GM12878 (cell line): Measurements from ENCODE around the gene UQCRH.
"Not testable (repeated sequence)": the region's sequence is repeated elsewhere in the genome, so short reads cannot be mapped to it uniquely, and the experiment has no call there.

Experiments used
- BRCA1 ChIP-seq: IDR thresholded peaks from 2 replicates; pipeline ENCODE4 v1.6.1; 2011; ENCODE audit warnings: low read depth, low read length, improper control_type of control experiment
- CREB1 ChIP-seq: IDR thresholded peaks from 2 replicates; pipeline ENCODE4 v1.6.1; 2012; ENCODE audit warnings: low read depth, mild to moderate bottlenecking, inconsistent platforms
- CREM ChIP-seq: IDR thresholded peaks from 2 replicates; pipeline ENCODE4 v1.6.1; 2014; ENCODE audit warnings: antibody characterized with exemption, low read depth
- EP300 ChIP-seq, 2 experiments: fragments of 150-350 bp in 1 of 2; IDR thresholded peaks; 2 replicates each; pipeline ENCODE4 v1.6.1; 2011 to 2012; ENCODE audit warnings: low read depth in 2 of 2, low read length in 2 of 2, borderline replicate concordance in 1 of 2, improper control_type of control experiment in 1 of 2, inconsistent platforms in 1 of 2; ENCODE audit not compliant: control insufficient read depth in 1 of 2
- KDM1A ChIP-seq: fragments of 200-600 bp; sonication (generic); IDR thresholded peaks from 2 replicates; pipeline ENCODE4 v1.6.1; 2016; ENCODE audit warnings: borderline replicate concordance
- NFIC ChIP-seq: IDR thresholded peaks from 2 replicates; pipeline ENCODE4 v1.6.1; 2012; ENCODE audit warnings: low read depth, mild to moderate bottlenecking, inconsistent platforms, low read length, moderate library complexity
- NR2F1 ChIP-seq: fragments of 450-650 bp; conservative IDR thresholded peaks from 2 replicates; pipeline ENCODE4 v1.6.1; 2017; ENCODE audit warnings: mild to moderate bottlenecking
- POLR2A ChIP-seq: IDR thresholded peaks from 2 replicates; pipeline ENCODE4 v1.6.1; 2011; ENCODE audit warnings: low read depth, mild to moderate bottlenecking, low read length
- POLR2AphosphoS5 ChIP-seq: IDR thresholded peaks from 2 replicates; pipeline ENCODE4 v1.6.1; 2011; ENCODE audit warnings: mild to moderate bottlenecking, low read length, inconsistent platforms
- SRF ChIP-seq, 2 experiments: IDR thresholded peaks; 2 replicates each; pipeline ENCODE4 v1.6.1; 2011; ENCODE audit warnings: low read depth in 2 of 2, low read length in 2 of 2, mild to moderate bottlenecking in 1 of 2, moderate library complexity in 1 of 2
- TAF1 ChIP-seq: IDR thresholded peaks from 2 replicates; pipeline ENCODE4 v1.6.1; 2011; ENCODE audit warnings: mild to moderate bottlenecking, low read depth, low read length, borderline replicate concordance
- TBL1XR1 ChIP-seq: IDR thresholded peaks from 2 replicates; pipeline ENCODE4 v1.6.1; 2012; ENCODE audit warnings: low read depth, low read length, improper control_type of control experiment
- TF ChIP-seq, protein P1 (sequence below), 3 experiments: IDR thresholded peaks in 2 of 3; conservative IDR thresholded peaks in 1 of 3; 2 replicates each; pipeline ENCODE4 v1.5.1; 2011; ENCODE audit warnings: low read depth in 3 of 3, low read length in 3 of 3, mild to moderate bottlenecking in 3 of 3, control low read depth in 2 of 3, moderate library complexity in 2 of 3, inconsistent platforms in 1 of 3, mixed read lengths in 1 of 3; ENCODE audit not compliant: control insufficient read depth in 2 of 3, insufficient read depth in 1 of 3; ENCODE audit errors: extremely low read depth in 1 of 3
- TF ChIP-seq, protein P2 (sequence below): fragments of 450-650 bp; formaldehyde crosslinking; IDR thresholded peaks from 2 replicates; pipeline ENCODE4 v1.4.0; 2020; ENCODE audit warnings: mild to moderate bottlenecking, moderate library complexity

DNA sequence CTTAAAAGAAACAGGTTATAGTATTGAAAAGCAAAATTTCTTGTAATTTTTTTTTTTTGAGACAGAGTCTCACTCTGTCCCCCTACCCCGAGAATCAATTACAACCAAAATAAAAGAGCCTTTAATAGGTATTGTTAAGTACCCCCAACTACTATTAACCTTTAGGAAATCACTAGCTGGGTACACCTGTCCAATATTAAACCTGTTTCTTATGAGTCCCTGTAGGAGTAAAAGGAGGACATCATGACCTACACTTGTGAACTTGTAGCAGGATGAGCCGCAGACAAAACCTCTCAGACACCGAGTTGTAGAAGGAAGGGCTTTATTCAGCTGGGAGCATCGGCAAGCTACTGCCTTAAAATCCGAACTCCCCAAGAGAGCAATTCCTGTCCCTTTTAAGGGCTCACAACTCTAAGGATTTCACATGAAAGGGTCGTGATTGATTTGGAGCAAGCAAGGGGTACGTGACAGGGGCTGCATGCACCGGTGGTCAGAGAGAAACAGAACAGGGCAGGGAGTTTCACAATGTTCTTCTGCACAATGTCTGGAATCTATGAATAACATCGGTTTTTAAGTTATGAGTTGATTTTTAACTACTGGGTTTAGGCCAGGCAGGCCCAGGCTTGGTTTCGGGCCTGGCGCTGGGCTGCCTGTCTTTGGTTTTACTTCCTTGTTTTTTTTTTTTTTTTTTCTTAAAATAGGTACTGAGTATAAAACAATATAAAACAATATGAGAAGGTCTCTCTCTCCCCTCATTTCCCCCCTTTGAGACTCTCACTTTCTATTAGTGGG is 22.0 kb downstream of the UQCRH start:
- TF ChIP-seq, protein P1, sequence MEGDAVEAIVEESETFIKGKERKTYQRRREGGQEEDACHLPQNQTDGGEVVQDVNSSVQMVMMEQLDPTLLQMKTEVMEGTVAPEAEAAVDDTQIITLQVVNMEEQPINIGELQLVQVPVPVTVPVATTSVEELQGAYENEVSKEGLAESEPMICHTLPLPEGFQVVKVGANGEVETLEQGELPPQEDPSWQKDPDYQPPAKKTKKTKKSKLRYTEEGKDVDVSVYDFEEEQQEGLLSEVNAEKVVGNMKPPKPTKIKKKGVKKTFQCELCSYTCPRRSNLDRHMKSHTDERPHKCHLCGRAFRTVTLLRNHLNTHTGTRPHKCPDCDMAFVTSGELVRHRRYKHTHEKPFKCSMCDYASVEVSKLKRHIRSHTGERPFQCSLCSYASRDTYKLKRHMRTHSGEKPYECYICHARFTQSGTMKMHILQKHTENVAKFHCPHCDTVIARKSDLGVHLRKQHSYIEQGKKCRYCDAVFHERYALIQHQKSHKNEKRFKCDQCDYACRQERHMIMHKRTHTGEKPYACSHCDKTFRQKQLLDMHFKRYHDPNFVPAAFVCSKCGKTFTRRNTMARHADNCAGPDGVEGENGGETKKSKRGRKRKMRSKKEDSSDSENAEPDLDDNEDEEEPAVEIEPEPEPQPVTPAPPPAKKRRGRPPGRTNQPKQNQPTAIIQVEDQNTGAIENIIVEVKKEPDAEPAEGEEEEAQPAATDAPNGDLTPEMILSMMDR (IDR thresholded peaks at IDR 0.05 in 2 of 3, conservative IDR thresholded peaks at IDR 0.05 in 1 of 3; ENCODE audit: control insufficient read depth in 2 of 3, extremely low read depth in 1 of 3, insufficient read depth in 1 of 3, low read depth in 3 of 3, low read length in 3 of 3), result not testable (repeated sequence)
- TF ChIP-seq NFIC, result peak; percentile 86
- TF ChIP-seq POLR2AphosphoS5; TAF1; BRCA1; EP300 (IDR thresholded peaks at IDR 0.05; ENCODE audit: borderline replicate concordance in 1 of 2, control insufficient read depth in 1 of 2, low read depth in 2 of 2, low read length in 2 of 2); KDM1A; POLR2A; SRF (IDR thresholded peaks at IDR 0.05; ENCODE audit: low read depth in 2 of 2, low read length in 2 of 2): not testable (repeated sequence)
- TF ChIP-seq CREM, result peak; percentile 60; the same call in 1 of the 2 replicates
- TF ChIP-seq TBL1XR1, result 0 out of 2 replicates have a peak, but pooled peaks have one; percentile 37
- peak; percentile 13; the same call in 1 of the 2 replicates for TF ChIP-seq CREB1
- TF ChIP-seq NR2F1, result peak; percentile 29; the same call in 1 of the 2 replicates
- TF ChIP-seq, protein P2, sequence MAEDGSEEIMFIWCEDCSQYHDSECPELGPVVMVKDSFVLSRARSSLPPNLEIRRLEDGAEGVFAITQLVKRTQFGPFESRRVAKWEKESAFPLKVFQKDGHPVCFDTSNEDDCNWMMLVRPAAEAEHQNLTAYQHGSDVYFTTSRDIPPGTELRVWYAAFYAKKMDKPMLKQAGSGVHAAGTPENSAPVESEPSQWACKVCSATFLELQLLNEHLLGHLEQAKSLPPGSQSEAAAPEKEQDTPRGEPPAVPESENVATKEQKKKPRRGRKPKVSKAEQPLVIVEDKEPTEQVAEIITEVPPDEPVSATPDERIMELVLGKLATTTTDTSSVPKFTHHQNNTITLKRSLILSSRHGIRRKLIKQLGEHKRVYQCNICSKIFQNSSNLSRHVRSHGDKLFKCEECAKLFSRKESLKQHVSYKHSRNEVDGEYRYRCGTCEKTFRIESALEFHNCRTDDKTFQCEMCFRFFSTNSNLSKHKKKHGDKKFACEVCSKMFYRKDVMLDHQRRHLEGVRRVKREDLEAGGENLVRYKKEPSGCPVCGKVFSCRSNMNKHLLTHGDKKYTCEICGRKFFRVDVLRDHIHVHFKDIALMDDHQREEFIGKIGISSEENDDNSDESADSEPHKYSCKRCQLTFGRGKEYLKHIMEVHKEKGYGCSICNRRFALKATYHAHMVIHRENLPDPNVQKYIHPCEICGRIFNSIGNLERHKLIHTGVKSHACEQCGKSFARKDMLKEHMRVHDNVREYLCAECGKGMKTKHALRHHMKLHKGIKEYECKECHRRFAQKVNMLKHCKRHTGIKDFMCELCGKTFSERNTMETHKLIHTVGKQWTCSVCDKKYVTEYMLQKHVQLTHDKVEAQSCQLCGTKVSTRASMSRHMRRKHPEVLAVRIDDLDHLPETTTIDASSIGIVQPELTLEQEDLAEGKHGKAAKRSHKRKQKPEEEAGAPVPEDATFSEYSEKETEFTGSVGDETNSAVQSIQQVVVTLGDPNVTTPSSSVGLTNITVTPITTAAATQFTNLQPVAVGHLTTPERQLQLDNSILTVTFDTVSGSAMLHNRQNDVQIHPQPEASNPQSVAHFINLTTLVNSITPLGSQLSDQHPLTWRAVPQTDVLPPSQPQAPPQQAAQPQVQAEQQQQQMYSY (CRISPR knock-in tag), result not testable (repeated sequence)
